Stimulated activated CD4-positive, alpha-beta T cell treated with anti-CD3 and anti-CD28 coated beads, TNF-alpha, amount 100 ng/mL, for 48 hours (primary cell): ENCODE data around the gene OR2C1.

ENCODE experiments used
- DNase-seq, 3 donors: peaks; one replicate each; pipeline ENCODE4 v3.0.0-alpha.2; 2020; ENCODE audit warnings: low read depth in 3 of 3

OR2C1 gene

GRCh38 chr16:3400446-3400778, 44.7 kb downstream of the OR2C1 start:
- no peak for DNase-seq

GRCh38 chr16:3400779-3401688, 45.3 kb downstream of the OR2C1 start, which contains the start of the genes ZNF174 and ZSCAN32:
ZNF174 (plus strand) TSS chr16:3401215; CDS start chr16:3402005, 790 bp downstream.
ZSCAN32 (minus strand) TSS chr16:3401004; CDS start chr16:3397557, 3,447 bp downstream.
- peak; percentile 96 to 99 (median 97) for DNase-seq

- no peak for DNase-seq
Measured at GRCh38 chr16:3401719-3402397, 46.2 kb downstream of the OR2C1 start.
